Neural crest cell (in vitro differentiated cells): Measurements from ENCODE around the gene RNASE8. TPM values are rescaled to one million over a fixed set of nuclear protein-coding genes. Genes with fewer than 3 reads are reported as not detected.

Source experiments
- DNase-seq: peaks from one replicate; pipeline ENCODE4 v3.0.0; 2021; ENCODE audit warnings: low read depth, mixed read lengths, low spot score
- H3K27ac Mint-ChIP-seq: one replicate; pipeline ENCODE4 v1.8.0; 2021; ENCODE audit warnings: mild to moderate bottlenecking, mixed read lengths; ENCODE audit not compliant: unreplicated experiment
- H3K27me3 Mint-ChIP-seq: 2 replicates; pipeline ENCODE4 v1.8.0; 2021; ENCODE audit warnings: low read depth, mild to moderate bottlenecking, mixed read lengths
- H3K36me3 Mint-ChIP-seq: 2 replicates; pipeline ENCODE4 v1.8.0; 2021; ENCODE audit warnings: low read depth, mild to moderate bottlenecking, mixed read lengths
- H3K4me1 Mint-ChIP-seq: 2 replicates; pipeline ENCODE4 v1.8.0; 2021; ENCODE audit warnings: mixed read lengths
- H3K4me3 Mint-ChIP-seq: one replicate; pipeline ENCODE4 v1.8.0; 2021; ENCODE audit warnings: mild to moderate bottlenecking, mixed read lengths
- H3K9me3 Mint-ChIP-seq: 2 replicates; pipeline ENCODE4 v1.8.0; 2021; ENCODE audit warnings: mixed read lengths
- total RNA-seq: library from RNA; stranded (reverse); gene quantifications from 2 replicates; pipeline ENCODE4 v1.2.1, GENCODE V29; 2021
- TF ChIP-seq, protein P1 (sequence below): fragments of 200-600 bp; sonication (generic); conservative IDR thresholded peaks from 2 replicates; pipeline ENCODE4 v1.5.0; 2021; ENCODE audit warnings: antibody characterized with exemption, mild to moderate bottlenecking

Gene RNASE8
- total RNA-seq, 1 donor from 2014 or later = not detected

DNA sequence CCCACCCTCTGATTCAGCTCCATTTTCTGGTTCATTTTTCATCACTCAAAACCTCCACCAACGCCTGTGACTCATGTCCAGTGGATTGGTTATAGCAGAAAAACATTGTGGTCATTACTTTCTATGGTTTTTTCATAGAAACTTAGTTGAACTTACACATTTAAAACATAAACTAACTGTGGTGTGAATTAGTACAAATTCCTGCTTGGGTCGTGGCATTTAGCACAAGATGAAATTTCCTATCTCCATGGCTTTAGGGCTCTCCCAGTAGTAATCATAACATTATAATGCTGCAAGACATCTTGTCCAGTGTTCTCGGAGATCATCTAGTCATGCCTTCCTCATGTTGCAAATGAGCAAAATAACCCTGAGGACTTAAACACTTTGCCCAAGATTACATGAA lies 8.3 kb upstream of the RNASE8 start:
- no peak for DNase-seq
- TF ChIP-seq, protein P1, sequence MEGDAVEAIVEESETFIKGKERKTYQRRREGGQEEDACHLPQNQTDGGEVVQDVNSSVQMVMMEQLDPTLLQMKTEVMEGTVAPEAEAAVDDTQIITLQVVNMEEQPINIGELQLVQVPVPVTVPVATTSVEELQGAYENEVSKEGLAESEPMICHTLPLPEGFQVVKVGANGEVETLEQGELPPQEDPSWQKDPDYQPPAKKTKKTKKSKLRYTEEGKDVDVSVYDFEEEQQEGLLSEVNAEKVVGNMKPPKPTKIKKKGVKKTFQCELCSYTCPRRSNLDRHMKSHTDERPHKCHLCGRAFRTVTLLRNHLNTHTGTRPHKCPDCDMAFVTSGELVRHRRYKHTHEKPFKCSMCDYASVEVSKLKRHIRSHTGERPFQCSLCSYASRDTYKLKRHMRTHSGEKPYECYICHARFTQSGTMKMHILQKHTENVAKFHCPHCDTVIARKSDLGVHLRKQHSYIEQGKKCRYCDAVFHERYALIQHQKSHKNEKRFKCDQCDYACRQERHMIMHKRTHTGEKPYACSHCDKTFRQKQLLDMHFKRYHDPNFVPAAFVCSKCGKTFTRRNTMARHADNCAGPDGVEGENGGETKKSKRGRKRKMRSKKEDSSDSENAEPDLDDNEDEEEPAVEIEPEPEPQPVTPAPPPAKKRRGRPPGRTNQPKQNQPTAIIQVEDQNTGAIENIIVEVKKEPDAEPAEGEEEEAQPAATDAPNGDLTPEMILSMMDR = no peak
- peaks cover 13% of the 10 kb centered on the region for H3K27me3 Mint-ChIP-seq
- H3K27ac Mint-ChIP-seq = no peak overlapping the region
- H3K36me3 Mint-ChIP-seq = no peaks in the 10 kb centered on the region
- no peak overlapping the region for H3K4me3 Mint-ChIP-seq
- no peaks in the 10 kb centered on the region for H3K9me3 Mint-ChIP-seq
- no peaks in the 10 kb centered on the region for H3K4me1 Mint-ChIP-seq

DNA sequence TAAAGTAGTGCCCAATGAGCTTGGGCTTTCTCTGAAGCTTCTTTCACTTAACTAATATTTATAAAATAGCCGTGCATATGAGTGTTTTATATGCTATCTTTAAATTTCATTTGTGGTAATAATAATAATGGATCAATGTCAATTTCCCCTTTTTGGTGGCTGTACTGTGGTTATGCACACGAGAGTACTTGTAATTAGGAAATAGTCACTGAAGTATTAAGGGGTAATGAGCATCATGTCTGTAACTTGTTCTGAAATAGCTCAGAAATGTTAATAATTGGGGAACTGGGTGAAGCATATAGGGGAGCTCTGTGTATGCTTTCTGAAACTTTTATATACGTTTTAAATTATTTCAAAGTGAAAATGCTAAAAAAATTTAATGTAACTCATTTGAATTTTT lies 7.0 kb upstream of the RNASE8 start:
- no peaks in the 10 kb centered on the region for H3K36me3 Mint-ChIP-seq
- no peak overlapping the region for H3K27ac Mint-ChIP-seq
- DNase-seq = no peak
- TF ChIP-seq, protein P1 = no peak
- H3K4me3 Mint-ChIP-seq = no peak overlapping the region
- no peaks in the 10 kb centered on the region for H3K4me1 Mint-ChIP-seq
- H3K27me3 Mint-ChIP-seq = peaks cover 1% of the 10 kb centered on the region
- H3K9me3 Mint-ChIP-seq = no peaks in the 10 kb centered on the region

DNA sequence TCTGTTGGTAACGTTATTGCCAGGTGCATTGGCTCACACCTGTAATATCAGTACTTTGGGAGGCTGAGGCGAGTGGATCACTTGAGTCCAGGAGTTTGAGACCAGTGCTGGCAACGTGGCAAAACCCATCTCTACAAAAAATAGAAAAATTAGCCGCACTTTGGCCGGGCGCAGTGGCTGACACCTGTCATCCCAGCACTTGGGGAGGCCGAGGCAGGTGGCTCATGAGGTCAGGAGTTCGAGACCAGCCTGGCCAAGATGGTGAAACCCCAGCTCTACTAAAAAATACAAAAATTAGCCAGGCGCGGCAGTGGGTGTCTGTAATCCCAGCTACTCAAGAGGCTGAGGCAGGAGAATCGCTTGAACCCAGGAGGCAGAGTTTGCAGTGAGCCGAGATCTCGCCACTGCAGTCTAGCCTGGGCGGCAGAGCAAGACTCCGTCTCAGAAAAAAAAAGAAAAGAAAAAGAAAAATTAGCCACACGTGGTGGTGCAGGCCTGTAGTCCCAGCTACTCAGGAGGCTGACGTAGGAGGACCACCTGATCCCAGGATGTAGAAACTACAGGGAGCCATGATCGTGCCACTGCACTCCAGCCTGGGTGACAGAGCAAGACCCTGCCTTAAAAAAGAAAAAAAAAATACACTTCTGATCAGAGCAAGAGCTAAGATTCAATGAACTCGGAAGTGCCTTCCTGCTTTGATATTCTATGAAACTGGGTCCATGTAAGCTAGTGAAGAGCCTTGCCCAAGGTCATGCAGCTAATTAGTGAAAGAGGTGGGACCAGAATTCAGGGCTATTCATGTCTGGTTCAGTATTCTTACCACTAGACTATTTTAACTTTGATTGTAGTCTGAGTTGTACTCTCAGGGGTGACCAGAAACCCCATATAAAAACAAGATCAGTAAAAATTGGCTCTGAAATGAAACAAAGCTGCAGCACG lies 4.2 kb upstream of the RNASE8 start:
- Mint-ChIP-seq H3K36me3 (no peaks in the 10 kb centered on the region), H3K4me1 (no peaks in the 10 kb centered on the region), H3K27ac (no peak overlapping the region), H3K9me3 (no peaks in the 10 kb centered on the region), H3K4me3 (no peak overlapping the region), H3K27me3 (no peaks in the 10 kb centered on the region)
- TF ChIP-seq, protein P1 = no peak
- no peak for DNase-seq

DNA sequence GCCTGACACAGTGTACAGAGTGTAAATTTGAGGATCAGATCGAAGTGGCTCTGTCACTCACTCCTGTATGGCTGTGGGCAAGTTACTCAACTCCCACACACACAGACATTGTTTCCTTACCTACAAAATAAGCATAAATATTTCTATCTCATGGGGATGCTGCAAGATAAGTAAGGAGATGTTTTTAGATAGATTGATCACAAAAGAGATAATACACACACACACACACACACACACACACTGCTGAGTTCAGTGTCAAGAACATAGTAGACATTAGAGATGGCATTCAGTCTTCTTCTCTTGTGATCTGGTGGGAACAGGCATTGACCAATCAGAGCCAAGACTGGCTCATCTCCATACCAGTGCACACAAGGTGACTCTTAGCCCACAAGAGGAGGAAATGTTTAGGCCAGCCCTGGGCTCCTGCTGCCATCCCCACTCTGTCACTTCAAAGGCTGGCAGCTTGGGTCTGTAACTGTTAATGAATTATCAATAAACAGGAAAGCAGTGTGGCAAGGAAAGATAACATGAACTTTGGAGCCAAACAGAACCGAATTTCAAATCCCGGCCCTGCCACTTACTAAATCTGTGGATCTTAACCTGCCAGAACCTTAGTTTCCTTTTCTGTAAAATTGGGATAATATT lies 3.4 kb upstream of the RNASE8 start:
- no peaks in the 10 kb centered on the region for H3K4me1 Mint-ChIP-seq
- DNase-seq = no peak
- H3K36me3 Mint-ChIP-seq = no peaks in the 10 kb centered on the region
- TF ChIP-seq, protein P1 = no peak
- H3K27ac Mint-ChIP-seq = no peak overlapping the region
- no peaks in the 10 kb centered on the region for H3K27me3 Mint-ChIP-seq
- H3K9me3 Mint-ChIP-seq = no peaks in the 10 kb centered on the region
- no peak overlapping the region for H3K4me3 Mint-ChIP-seq

DNA sequence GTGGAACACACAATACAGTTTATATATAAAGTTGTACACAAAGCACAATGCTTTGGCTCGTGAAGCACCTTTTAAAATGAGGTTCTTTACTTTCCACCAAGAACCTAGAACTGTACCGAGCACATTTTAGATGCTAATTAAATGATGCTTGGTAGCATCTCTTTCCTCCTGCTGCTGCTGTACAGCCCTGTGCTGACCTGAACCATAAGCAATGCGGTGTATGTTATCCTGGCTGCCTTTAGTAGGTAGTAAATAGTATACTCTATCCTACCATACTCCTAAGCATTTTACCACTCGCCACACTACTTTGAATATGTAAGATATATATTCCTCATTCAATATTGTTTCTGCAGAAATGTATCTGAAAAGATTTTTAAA lies 2.9 kb upstream of the RNASE8 start:
- no peak overlapping the region for H3K27ac Mint-ChIP-seq
- no peak overlapping the region for H3K4me3 Mint-ChIP-seq
- DNase-seq = no peak
- no peaks in the 10 kb centered on the region for H3K36me3 Mint-ChIP-seq
- no peaks in the 10 kb centered on the region for H3K9me3 Mint-ChIP-seq
- no peaks in the 10 kb centered on the region for H3K4me1 Mint-ChIP-seq
- H3K27me3 Mint-ChIP-seq = no peaks in the 10 kb centered on the region
- TF ChIP-seq, protein P1 = no peak
